GM21619 (cell line): ENCODE data around the gene GSG1L.
"Not testable (repeated sequence)": the region's sequence is repeated elsewhere in the genome, so short reads cannot be mapped to it uniquely, and the experiment has no call there.

Source experiments
- ATAC-seq: cut with Tn5 transposase; IDR thresholded peaks from one replicate; pipeline ENCODE4 v1.9.1; 2021; ENCODE audit not compliant: unreplicated experiment

GSG1L gene

GRCh38 chr16:27984121-27984520, 79.4 kb downstream of the GSG1L start:
- ATAC-seq, result no peak

GRCh38 chr16:27983244-27983643, 80.3 kb downstream of the GSG1L start:
- ATAC-seq, result no peak

GRCh38 chr16:27982184-27982583, 81.3 kb downstream of the GSG1L start:
- ATAC-seq, result no peak

GRCh38 chr16:27980919-27981700, 82.4 kb downstream of the GSG1L start:
- ATAC-seq, result no peak

- ATAC-seq, result no peak
These were observed 83.3 kb downstream of the GSG1L start for GRCh38 chr16:27980076-27980775.

GRCh38 chr16:27979668-27980067, 83.8 kb downstream of the GSG1L start:
- ATAC-seq, result not testable (repeated sequence)

GRCh38 chr16:27978876-27979275, 84.6 kb downstream of the GSG1L start:
- no peak for ATAC-seq

- no peak for ATAC-seq
These were observed 85.5 kb downstream of the GSG1L start for GRCh38 chr16:27977966-27978365.

- ATAC-seq, result no peak
These were observed 86.5 kb downstream of the GSG1L start for GRCh38 chr16:27976990-27977389.

GRCh38 chr16:27974896-27975540, 88.5 kb downstream of the GSG1L start:
- no peak for ATAC-seq

- ATAC-seq, result no peak
These were observed 89.8 kb downstream of the GSG1L start for GRCh38 chr16:27973678-27974077.

GRCh38 chr16:27972500-27972899, 91.0 kb downstream of the GSG1L start:
- no peak for ATAC-seq

GRCh38 chr16:27969574-27969973, 93.9 kb downstream of the GSG1L start:
- ATAC-seq, result no peak

GRCh38 chr16:27967169-27967568, 96.3 kb downstream of the GSG1L start:
- ATAC-seq, result no peak

- ATAC-seq, result no peak
These were observed 96.8 kb downstream of the GSG1L start for GRCh38 chr16:27966756-27967155.

GRCh38 chr16:27965801-27966200, 97.7 kb downstream of the GSG1L start:
- ATAC-seq, result no peak

- ATAC-seq, result no peak
These were observed 100.0 kb downstream of the GSG1L start for GRCh38 chr16:27963471-27963965.

- ATAC-seq, result no peak
These were observed 101.3 kb downstream of the GSG1L start for GRCh38 chr16:27962197-27962596.

GRCh38 chr16:27961296-27961620, 102.3 kb downstream of the GSG1L start:
- no peak for ATAC-seq

- no peak for ATAC-seq
These were observed 102.8 kb downstream of the GSG1L start for GRCh38 chr16:27960619-27961295.

GRCh38 chr16:27959914-27960313, 103.6 kb downstream of the GSG1L start:
- no peak for ATAC-seq
